ENCODE results near the gene INPP5J. TPM values are rescaled to one million over a fixed set of nuclear protein-coding genes. Genes with fewer than 3 reads are reported as not detected.
A peak's percentile ranks its signal among the peaks of the same experiment; 100 is the strongest.

INPP5J gene
- total and polyA plus RNA-seq, 2 experiments from 2014 or later, result 4.8 to 14.5 TPM

DNA sequence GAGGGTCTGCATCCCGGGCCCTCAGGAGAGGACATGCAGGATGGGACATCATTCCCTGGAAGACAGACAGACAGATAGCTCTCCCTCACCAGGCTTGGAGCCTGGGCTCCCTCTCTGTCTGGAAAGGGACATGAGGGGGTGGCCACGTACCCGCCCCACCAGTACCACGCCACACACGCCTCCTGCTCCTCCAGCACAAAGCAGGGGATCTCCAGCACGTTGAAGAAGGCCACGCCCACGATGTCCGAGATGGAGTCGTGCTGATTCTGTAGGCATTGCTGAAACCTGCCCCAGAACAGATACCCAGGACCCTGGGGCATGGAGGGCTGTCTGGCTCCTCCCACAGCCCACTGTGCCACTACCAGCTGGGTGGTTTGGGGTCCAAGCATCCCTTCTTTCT lies 15.4 kb downstream of the INPP5J start:
- Histone ChIP-seq H3F3A (replicated peaks; ENCODE audit: low read depth) (no peaks in the 10 kb centered on the region), H3K4me2 (peak overlapping the region; percentile 84; the same call in 1 of the 2 replicates), H3K27ac (ENCODE audit: low read depth) (no peak overlapping the region), H2AFZ (no peak overlapping the region), H3K4me1 (ENCODE audit: insufficient read depth) (peaks cover 21% of the 10 kb centered on the region), H3K27me3 (ENCODE audit: insufficient read depth) (no peaks in the 10 kb centered on the region), H3K79me2 (replicated peaks; ENCODE audit: insufficient read depth) (peaks cover 25% of the 10 kb centered on the region), H4K20me1 (replicated peaks; ENCODE audit: insufficient read depth) (peaks cover 6% of the 10 kb centered on the region; the same call in 1 of the 2 replicates), H3K36me3 (ENCODE audit: insufficient read depth) (peaks cover 17% of the 10 kb centered on the region), H3K4me3 (peak overlapping the region; percentile 76; the same call in 1 of the 2 replicates), H3K9me2 (ENCODE audit: insufficient read depth) (no peaks in the 10 kb centered on the region)
- no peak for DNase-seq (ENCODE audit: low spot score)
- H3K36me3 Mint-ChIP-seq (ENCODE audit: low read depth), result peaks cover 26% of the 10 kb centered on the region
- peaks cover 16% of the 10 kb centered on the region for H3K4me1 Mint-ChIP-seq
- no peak for ATAC-seq
- no peak overlapping the region for H3K27ac Mint-ChIP-seq
- H3K27me3 Mint-ChIP-seq (ENCODE audit: insufficient read depth, low read depth, poor library complexity), result peaks cover 4% of the 10 kb centered on the region
- no peaks in the 10 kb centered on the region for H3K9me3 Mint-ChIP-seq
- H3K4me3 Mint-ChIP-seq, result no peak overlapping the region
- no peak for TF ChIP-seq JUNB (IDR thresholded peaks at IDR 0.05; ENCODE audit: unreplicated experiment)
- TF ChIP-seq, protein P1, sequence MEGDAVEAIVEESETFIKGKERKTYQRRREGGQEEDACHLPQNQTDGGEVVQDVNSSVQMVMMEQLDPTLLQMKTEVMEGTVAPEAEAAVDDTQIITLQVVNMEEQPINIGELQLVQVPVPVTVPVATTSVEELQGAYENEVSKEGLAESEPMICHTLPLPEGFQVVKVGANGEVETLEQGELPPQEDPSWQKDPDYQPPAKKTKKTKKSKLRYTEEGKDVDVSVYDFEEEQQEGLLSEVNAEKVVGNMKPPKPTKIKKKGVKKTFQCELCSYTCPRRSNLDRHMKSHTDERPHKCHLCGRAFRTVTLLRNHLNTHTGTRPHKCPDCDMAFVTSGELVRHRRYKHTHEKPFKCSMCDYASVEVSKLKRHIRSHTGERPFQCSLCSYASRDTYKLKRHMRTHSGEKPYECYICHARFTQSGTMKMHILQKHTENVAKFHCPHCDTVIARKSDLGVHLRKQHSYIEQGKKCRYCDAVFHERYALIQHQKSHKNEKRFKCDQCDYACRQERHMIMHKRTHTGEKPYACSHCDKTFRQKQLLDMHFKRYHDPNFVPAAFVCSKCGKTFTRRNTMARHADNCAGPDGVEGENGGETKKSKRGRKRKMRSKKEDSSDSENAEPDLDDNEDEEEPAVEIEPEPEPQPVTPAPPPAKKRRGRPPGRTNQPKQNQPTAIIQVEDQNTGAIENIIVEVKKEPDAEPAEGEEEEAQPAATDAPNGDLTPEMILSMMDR (conservative IDR thresholded peaks at IDR 0.05; ENCODE audit: low read depth in 2 of 2), result no peak
- TF ChIP-seq NANOG (IDR thresholded peaks at IDR 0.05; ENCODE audit: borderline replicate concordance), result no peak
- TF ChIP-seq EZH2 (IDR thresholded peaks at IDR 0.05; ENCODE audit: low read depth, unreplicated experiment), result no peak
- no peak for TF ChIP-seq ZNF331 (CRISPR knock-in tag; IDR thresholded peaks at IDR 0.05; ENCODE audit: low read depth)
- TF ChIP-seq CREB1 (CRISPR knock-in tag; IDR thresholded peaks at IDR 0.05; ENCODE audit: low read depth), result no peak
- no peak for TF ChIP-seq EZH2phosphoT487 (IDR thresholded peaks at IDR 0.05; ENCODE audit: unreplicated experiment)
- TF ChIP-seq ZNF114 (CRISPR knock-in tag; IDR thresholded peaks at IDR 0.05), result no peak
- TF ChIP-seq, protein P2, sequence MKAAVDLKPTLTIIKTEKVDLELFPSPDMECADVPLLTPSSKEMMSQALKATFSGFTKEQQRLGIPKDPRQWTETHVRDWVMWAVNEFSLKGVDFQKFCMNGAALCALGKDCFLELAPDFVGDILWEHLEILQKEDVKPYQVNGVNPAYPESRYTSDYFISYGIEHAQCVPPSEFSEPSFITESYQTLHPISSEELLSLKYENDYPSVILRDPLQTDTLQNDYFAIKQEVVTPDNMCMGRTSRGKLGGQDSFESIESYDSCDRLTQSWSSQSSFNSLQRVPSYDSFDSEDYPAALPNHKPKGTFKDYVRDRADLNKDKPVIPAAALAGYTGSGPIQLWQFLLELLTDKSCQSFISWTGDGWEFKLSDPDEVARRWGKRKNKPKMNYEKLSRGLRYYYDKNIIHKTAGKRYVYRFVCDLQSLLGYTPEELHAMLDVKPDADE (IDR thresholded peaks at IDR 0.05), result no peak
- TF ChIP-seq, protein P3, sequence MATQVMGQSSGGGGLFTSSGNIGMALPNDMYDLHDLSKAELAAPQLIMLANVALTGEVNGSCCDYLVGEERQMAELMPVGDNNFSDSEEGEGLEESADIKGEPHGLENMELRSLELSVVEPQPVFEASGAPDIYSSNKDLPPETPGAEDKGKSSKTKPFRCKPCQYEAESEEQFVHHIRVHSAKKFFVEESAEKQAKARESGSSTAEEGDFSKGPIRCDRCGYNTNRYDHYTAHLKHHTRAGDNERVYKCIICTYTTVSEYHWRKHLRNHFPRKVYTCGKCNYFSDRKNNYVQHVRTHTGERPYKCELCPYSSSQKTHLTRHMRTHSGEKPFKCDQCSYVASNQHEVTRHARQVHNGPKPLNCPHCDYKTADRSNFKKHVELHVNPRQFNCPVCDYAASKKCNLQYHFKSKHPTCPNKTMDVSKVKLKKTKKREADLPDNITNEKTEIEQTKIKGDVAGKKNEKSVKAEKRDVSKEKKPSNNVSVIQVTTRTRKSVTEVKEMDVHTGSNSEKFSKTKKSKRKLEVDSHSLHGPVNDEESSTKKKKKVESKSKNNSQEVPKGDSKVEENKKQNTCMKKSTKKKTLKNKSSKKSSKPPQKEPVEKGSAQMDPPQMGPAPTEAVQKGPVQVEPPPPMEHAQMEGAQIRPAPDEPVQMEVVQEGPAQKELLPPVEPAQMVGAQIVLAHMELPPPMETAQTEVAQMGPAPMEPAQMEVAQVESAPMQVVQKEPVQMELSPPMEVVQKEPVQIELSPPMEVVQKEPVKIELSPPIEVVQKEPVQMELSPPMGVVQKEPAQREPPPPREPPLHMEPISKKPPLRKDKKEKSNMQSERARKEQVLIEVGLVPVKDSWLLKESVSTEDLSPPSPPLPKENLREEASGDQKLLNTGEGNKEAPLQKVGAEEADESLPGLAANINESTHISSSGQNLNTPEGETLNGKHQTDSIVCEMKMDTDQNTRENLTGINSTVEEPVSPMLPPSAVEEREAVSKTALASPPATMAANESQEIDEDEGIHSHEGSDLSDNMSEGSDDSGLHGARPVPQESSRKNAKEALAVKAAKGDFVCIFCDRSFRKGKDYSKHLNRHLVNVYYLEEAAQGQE (IDR thresholded peaks at IDR 0.05; ENCODE audit: unreplicated experiment), result no peak
- no peak for TF ChIP-seq STAT1 (IDR thresholded peaks at IDR 0.05; ENCODE audit: unreplicated experiment)
- TF ChIP-seq POLR2AphosphoS5 (IDR thresholded peaks at IDR 0.05; ENCODE audit: low read depth), result no peak
- TF ChIP-seq, protein P4, sequence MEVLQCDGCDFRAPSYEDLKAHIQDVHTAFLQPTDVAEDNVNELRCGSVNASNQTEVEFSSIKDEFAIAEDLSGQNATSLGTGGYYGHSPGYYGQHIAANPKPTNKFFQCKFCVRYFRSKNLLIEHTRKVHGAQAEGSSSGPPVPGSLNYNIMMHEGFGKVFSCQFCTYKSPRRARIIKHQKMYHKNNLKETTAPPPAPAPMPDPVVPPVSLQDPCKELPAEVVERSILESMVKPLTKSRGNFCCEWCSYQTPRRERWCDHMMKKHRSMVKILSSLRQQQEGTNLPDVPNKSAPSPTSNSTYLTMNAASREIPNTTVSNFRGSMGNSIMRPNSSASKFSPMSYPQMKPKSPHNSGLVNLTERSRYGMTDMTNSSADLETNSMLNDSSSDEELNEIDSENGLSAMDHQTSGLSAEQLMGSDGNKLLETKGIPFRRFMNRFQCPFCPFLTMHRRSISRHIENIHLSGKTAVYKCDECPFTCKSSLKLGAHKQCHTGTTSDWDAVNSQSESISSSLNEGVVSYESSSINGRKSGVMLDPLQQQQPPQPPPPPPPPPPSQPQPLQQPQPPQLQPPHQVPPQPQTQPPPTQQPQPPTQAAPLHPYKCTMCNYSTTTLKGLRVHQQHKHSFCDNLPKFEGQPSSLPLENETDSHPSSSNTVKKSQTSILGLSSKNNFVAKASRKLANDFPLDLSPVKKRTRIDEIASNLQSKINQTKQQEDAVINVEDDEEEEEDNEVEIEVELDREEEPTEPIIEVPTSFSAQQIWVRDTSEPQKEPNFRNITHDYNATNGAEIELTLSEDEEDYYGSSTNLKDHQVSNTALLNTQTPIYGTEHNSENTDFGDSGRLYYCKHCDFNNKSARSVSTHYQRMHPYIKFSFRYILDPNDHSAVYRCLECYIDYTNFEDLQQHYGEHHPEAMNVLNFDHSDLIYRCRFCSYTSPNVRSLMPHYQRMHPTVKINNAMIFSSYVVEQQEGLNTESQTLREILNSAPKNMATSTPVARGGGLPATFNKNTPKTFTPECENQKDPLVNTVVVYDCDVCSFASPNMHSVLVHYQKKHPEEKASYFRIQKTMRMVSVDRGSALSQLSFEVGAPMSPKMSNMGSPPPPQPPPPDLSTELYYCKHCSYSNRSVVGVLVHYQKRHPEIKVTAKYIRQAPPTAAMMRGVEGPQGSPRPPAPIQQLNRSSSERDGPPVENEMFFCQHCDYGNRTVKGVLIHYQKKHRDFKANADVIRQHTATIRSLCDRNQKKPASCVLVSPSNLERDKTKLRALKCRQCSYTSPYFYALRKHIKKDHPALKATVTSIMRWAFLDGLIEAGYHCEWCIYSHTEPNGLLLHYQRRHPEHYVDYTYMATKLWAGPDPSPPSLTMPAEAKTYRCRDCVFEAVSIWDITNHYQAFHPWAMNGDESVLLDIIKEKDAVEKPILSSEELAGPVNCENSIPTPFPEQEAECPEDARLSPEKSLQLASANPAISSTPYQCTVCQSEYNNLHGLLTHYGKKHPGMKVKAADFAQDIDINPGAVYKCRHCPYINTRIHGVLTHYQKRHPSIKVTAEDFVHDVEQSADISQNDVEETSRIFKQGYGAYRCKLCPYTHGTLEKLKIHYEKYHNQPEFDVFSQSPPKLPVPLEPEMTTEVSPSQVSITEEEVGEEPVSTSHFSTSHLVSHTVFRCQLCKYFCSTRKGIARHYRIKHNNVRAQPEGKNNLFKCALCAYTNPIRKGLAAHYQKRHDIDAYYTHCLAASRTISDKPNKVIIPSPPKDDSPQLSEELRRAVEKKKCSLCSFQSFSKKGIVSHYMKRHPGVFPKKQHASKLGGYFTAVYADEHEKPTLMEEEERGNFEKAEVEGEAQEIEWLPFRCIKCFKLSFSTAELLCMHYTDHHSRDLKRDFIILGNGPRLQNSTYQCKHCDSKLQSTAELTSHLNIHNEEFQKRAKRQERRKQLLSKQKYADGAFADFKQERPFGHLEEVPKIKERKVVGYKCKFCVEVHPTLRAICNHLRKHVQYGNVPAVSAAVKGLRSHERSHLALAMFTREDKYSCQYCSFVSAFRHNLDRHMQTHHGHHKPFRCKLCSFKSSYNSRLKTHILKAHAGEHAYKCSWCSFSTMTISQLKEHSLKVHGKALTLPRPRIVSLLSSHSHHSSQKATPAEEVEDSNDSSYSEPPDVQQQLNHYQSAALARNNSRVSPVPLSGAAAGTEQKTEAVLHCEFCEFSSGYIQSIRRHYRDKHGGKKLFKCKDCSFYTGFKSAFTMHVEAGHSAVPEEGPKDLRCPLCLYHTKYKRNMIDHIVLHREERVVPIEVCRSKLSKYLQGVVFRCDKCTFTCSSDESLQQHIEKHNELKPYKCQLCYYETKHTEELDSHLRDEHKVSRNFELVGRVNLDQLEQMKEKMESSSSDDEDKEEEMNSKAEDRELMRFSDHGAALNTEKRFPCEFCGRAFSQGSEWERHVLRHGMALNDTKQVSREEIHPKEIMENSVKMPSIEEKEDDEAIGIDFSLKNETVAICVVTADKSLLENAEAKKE (CRISPR knock-in tag; IDR thresholded peaks at IDR 0.05), result no peak

Measured in GM23338 (cell line).